ENCODE measurements around the gene OGA. TPM values are rescaled to one million over a fixed set of nuclear protein-coding genes. Genes with fewer than 3 reads are reported as not detected.
A peak's percentile ranks its signal among the peaks of the same experiment; 100 is the strongest.

Gene OGA
- total and polyA plus RNA-seq, 2 donors (not counting 1 experiment from before 2014, with no cell fraction given) = 128 to 418 TPM

DNA sequence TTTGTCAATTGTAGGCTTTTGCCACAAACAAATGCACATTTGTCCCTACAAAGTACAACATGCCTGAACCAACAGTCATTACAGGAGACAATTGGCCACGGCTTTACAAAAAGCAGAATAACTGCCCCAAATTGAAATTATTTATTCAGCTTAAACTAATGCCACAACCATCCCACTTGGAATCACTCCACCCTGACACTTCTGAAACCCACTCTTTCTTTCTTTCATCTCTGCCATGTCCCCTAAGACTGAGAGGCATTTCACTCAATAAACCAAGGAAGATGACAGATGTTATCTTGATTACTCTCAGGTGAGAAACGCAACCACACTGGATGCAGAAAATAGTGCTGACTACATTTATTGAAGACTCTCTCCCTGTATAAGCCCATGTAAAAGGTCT, 32.4 kb downstream of the OGA start:
- no peaks in the 10 kb centered on the region for H3K27me3 ChIP-seq (replicated peaks in 1 of 4; ENCODE audit: control extremely low read depth in 1 of 4, control insufficient read depth in 3 of 4, insufficient read depth in 4 of 4, low read length in 3 of 4)
- peaks cover 0 to 60% of the 10 kb centered on the region in 2 experiments for H3K36me3 ChIP-seq (replicated peaks in 1 of 2; ENCODE audit: control extremely low read depth in 1 of 2, control insufficient read depth in 1 of 2, extremely low read depth in 1 of 2, insufficient read depth in 2 of 2, low read length in 1 of 2)
- H3K4me1 ChIP-seq (ENCODE audit: control insufficient read depth in 2 of 2, insufficient read depth in 2 of 2, low read length in 2 of 2) = peaks cover 13 to 31% of the 10 kb centered on the region in 2 donors
- Mint-ChIP-seq H3K4me3 (no peak overlapping the region), H3K27ac (no peak overlapping the region), H3K9me3 (ENCODE audit: insufficient read depth) (no peaks in the 10 kb centered on the region), H3K27me3 (no peaks in the 10 kb centered on the region), H3K4me1 (peaks cover 38% of the 10 kb centered on the region)
- ATAC-seq (ENCODE audit: low read depth) (no peak), DNase-seq (no peak)
- TF ChIP-seq, protein P1, sequence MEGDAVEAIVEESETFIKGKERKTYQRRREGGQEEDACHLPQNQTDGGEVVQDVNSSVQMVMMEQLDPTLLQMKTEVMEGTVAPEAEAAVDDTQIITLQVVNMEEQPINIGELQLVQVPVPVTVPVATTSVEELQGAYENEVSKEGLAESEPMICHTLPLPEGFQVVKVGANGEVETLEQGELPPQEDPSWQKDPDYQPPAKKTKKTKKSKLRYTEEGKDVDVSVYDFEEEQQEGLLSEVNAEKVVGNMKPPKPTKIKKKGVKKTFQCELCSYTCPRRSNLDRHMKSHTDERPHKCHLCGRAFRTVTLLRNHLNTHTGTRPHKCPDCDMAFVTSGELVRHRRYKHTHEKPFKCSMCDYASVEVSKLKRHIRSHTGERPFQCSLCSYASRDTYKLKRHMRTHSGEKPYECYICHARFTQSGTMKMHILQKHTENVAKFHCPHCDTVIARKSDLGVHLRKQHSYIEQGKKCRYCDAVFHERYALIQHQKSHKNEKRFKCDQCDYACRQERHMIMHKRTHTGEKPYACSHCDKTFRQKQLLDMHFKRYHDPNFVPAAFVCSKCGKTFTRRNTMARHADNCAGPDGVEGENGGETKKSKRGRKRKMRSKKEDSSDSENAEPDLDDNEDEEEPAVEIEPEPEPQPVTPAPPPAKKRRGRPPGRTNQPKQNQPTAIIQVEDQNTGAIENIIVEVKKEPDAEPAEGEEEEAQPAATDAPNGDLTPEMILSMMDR (IDR thresholded peaks at IDR 0.05) = no peak
- no peak for TF ChIP-seq EZH2 (IDR thresholded peaks at IDR 0.05; ENCODE audit: borderline replicate concordance, insufficient read depth, low read depth, low read length, poor library complexity, severe bottlenecking)
- peaks cover 56% of the 10 kb centered on the region for H4K20me1 ChIP-seq (ENCODE audit: control insufficient read depth, insufficient read depth, low read length, poor library complexity, severe bottlenecking)
- no peak overlapping the region for H2AFZ ChIP-seq (ENCODE audit: insufficient read depth, low read depth, low read length, poor library complexity, severe bottlenecking)
- no peak overlapping the region for H3K4me3 ChIP-seq (ENCODE audit: control extremely low read depth in 1 of 5, extremely low read depth in 1 of 5, insufficient read depth in 1 of 5, low read depth in 2 of 5, low read length in 4 of 5)
- intact Hi-C loops (cut with micrococcal nuclease) = no loop called here
- 85% methylated on average over 2 of the region's 2 CpGs for WGBS (ENCODE audit: insufficient coverage)
- no peaks in the 10 kb centered on the region for H3K9me3 ChIP-seq (ENCODE audit: control extremely low read depth in 1 of 3, control insufficient read depth in 2 of 3, insufficient read depth in 1 of 3, low read length in 2 of 3)
- ChIA-PET POLR2A (no interaction called here), CTCF (interaction anchor here (0.6 to 4.4 kb wide), 4 partner anchors 11 to 224 kb away, joined by 3 to 21 read pairs (median 3); no protein-coding TSS in a partner anchor)
- no peak overlapping the region for H3K9ac ChIP-seq (ENCODE audit: low read length)
- H3K27ac ChIP-seq (ENCODE audit: low read length in 2 of 2) = no peak overlapping the region
- peaks cover 16% of the 10 kb centered on the region for H3K79me2 ChIP-seq (ENCODE audit: control insufficient read depth, insufficient read depth, low read length)
- no peak overlapping the region for H3K4me2 ChIP-seq (replicated peaks; ENCODE audit: low read depth, low read length, poor library complexity, severe bottlenecking)

GRCh38 chr10:101784558-101784957, 33.7 kb downstream of the OGA start:
- peaks cover 0 to 49% of the 10 kb centered on the region in 2 experiments for H3K36me3 ChIP-seq (replicated peaks in 1 of 2; ENCODE audit: control extremely low read depth in 1 of 2, control insufficient read depth in 1 of 2, extremely low read depth in 1 of 2, insufficient read depth in 2 of 2, low read length in 1 of 2)
- CTCF ChIA-PET = interaction anchor here (0.7 to 5.0 kb wide), 10 partner anchors 9 to 288 kb away, joined by 3 to 48 read pairs (median 4); partner anchors contain the start of gene OGA

More at GRCh38 chr10:101784558-101784957, 33.7 kb downstream of the OGA start:
- intact Hi-C loops (cut with micrococcal nuclease) = loop anchor here (5.0 kb wide), 1 partner anchor 197 kb away; the partner anchor contains the start of genes DPCD and POLL
- Mint-ChIP-seq H3K4me1 (peaks cover 44% of the 10 kb centered on the region), H3K27me3 (no peaks in the 10 kb centered on the region), H3K9me3 (ENCODE audit: insufficient read depth) (no peaks in the 10 kb centered on the region), H3K4me3 (peak overlapping the region; percentile 99), H3K27ac (peak overlapping the region; percentile 80)
- H3K79me2 ChIP-seq (ENCODE audit: control insufficient read depth, insufficient read depth, low read length) = peaks cover 21% of the 10 kb centered on the region
- DNase-seq (no peak), ATAC-seq (ENCODE audit: low read depth) (no peak)
- no peaks in the 10 kb centered on the region for H3K9me3 ChIP-seq (ENCODE audit: control extremely low read depth in 1 of 3, control insufficient read depth in 2 of 3, insufficient read depth in 1 of 3, low read length in 2 of 3)
- TF ChIP-seq, protein P1 (IDR thresholded peaks at IDR 0.05) = no peak
- TF ChIP-seq EZH2 (IDR thresholded peaks at IDR 0.05; ENCODE audit: borderline replicate concordance, insufficient read depth, low read depth, low read length, poor library complexity, severe bottlenecking) = no peak
- H3K27me3 ChIP-seq (replicated peaks in 1 of 4; ENCODE audit: control extremely low read depth in 1 of 4, control insufficient read depth in 3 of 4, insufficient read depth in 4 of 4, low read length in 3 of 4) = peaks cover 0 to under 1% (median 0%) of the 10 kb centered on the region in 4 experiments
- peak overlapping the region in 1 of 2 donors; percentile 69 for H3K27ac ChIP-seq (ENCODE audit: low read length in 2 of 2)
- peaks cover 55% of the 10 kb centered on the region for H4K20me1 ChIP-seq (ENCODE audit: control insufficient read depth, insufficient read depth, low read length, poor library complexity, severe bottlenecking)
- peaks cover 19 to 43% of the 10 kb centered on the region in 2 donors for H3K4me1 ChIP-seq (ENCODE audit: control insufficient read depth in 2 of 2, insufficient read depth in 2 of 2, low read length in 2 of 2)
- POLR2A ChIA-PET = interaction anchor here (0.6 to 2.4 kb wide), 2 partner anchors 34 to 92 kb away, joined by 5 to 9 read pairs; partner anchors contain the start of gene OGA
- H3K9ac ChIP-seq (ENCODE audit: low read length) = no peak overlapping the region
- H3K4me2 ChIP-seq (replicated peaks; ENCODE audit: low read depth, low read length, poor library complexity, severe bottlenecking) = no peak overlapping the region
- no peak overlapping the region for H2AFZ ChIP-seq (ENCODE audit: insufficient read depth, low read depth, low read length, poor library complexity, severe bottlenecking)
- 100% methylated on average over 1 of the region's 2 CpGs for WGBS (ENCODE audit: insufficient coverage)
- H3K4me3 ChIP-seq (ENCODE audit: control extremely low read depth in 1 of 5, extremely low read depth in 1 of 5, insufficient read depth in 1 of 5, low read depth in 2 of 5, low read length in 4 of 5) = no peak overlapping the region

All from B cell (primary cell).